HG02571 (cell line): Measurements from ENCODE around the gene FBXO38.

ENCODE experiments used
- ATAC-seq: cut with Tn5 transposase; IDR thresholded peaks from one replicate; pipeline ENCODE4 v1.9.1; 2021; ENCODE audit warnings: mild to moderate bottlenecking, moderate library complexity; ENCODE audit not compliant: unreplicated experiment

Gene FBXO38

DNA sequence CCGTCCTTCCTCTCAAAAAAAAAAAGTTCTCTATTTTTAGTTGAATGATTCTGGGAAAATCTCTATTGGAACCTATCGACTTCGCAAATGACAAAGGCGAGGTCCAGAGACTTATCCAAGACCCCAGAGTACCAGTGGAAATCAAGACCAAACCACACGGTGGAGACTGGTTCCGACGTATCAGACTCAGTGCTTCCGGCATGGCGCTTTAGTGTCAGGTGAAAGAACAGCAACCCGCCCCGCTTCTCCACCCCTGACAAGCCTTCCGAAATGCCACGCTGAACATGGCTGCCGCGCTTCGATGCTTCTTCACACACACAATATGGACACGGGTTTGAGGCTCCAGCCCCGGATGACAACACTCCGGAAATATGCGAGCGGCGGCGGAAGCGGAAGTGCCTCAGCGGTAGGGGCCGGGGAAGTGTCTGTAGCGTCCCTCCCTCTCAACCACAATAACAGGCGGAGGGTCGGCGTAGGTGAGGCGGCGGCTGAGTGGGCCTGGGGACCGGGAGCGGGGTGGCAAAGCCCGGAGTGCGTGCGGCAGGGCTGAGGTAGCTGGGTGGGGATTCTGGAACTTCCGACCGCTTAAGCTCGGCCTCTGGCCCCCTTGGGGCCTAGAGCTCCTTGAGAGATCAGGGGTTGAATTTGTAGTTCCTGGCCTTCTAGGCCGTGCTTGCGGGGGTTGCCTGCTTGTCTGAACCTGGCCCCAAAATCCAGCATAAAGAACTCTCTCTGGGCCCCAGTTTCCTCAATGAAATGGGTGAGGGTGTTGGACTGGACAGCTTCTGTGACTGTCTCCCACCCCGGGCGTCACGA lies at the start of gene FBXO38:
Gene FBXO38, plus strand, starts transcription at position 395 of the 816 bp plus-strand sequence. CDS start 10,819 bp downstream, outside the sequence.
- peak; percentile 99 for ATAC-seq

- no peak for ATAC-seq
Measured at GRCh38 chr5:148335259-148335658, 48.5 kb upstream of the FBXO38 start, which contains the start of gene SPINK9. TSS of gene SPINK9 (plus strand) at chr5:148335559. CDS start at chr5:148335614, 55 bp downstream.

DNA sequence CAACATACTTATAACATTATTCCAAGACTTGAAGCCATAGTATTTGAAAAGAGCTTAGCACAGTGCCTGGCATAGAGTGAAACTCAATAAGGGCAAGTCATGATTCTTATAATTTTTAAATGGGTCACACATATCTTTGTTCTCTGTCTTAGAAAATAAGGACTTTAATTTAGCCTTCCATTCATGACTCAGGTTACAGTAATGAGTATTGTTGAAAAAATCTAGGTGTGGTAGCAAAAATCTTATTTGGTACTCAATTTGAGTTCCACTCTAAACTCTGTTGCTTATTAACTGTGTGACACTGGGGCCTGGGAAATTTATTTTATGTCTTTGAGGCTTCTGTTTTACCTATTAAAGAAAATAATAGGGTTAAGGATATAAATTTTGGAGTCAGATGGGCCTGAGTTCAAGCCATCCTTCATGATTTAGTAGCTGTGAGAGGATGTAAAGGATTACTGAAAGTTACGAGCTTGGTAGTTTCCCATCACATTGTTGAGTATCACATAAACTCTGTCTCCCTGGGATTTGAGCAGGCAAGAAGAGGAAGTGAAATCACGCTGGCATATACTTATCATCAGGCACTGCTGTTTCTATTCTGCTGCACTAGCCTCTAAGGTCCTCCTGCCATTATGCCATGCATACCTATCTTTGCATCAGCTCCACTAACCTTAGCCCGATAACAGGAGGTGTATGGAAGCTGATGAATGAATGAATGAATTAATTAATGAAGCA lies 46.9 kb upstream of the FBXO38 start:
- ATAC-seq, result no peak

- no peak for ATAC-seq
Measured at GRCh38 chr5:148342371-148343045, 41.2 kb upstream of the FBXO38 start.

DNA sequence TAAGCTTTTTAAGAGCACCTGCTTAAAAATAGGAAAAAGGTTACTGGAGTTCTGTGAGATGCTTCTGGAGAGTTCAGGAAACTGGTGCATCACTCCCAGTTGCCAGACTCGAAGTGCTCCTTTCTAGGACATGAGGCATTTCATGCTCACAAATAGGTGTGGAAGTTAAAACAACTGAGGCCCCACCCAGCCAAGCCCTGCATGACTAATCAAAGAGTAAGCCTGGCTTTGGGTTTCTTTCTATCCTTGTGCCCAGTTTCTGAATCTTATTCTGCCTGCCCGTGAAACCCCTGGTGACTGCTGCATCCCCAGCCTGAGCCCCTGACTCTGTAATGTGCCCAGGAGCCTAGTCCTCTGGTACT lies 40.7 kb upstream of the FBXO38 start:
- ATAC-seq, result no peak

- ATAC-seq, result no peak
Measured at GRCh38 chr5:148343603-148344487, 39.9 kb upstream of the FBXO38 start.

DNA sequence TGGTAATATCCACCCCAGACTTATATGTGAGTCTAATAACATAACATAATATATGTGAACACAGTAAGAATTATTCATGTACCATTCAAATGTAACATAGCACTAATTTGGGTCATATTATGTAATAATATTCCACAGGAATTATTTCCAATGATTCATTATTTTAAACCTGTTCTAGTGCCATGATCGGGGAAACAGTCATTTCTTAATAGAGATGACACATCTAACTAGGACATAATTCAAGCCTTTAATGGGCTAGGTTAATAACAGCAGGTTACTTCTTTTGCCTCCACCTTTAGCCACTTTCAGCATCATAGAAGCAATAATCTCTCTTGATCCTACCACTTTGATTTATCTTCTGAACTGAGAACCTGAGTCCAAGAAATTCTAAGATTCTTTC lies 36.1 kb upstream of the FBXO38 start:
- no peak for ATAC-seq

DNA sequence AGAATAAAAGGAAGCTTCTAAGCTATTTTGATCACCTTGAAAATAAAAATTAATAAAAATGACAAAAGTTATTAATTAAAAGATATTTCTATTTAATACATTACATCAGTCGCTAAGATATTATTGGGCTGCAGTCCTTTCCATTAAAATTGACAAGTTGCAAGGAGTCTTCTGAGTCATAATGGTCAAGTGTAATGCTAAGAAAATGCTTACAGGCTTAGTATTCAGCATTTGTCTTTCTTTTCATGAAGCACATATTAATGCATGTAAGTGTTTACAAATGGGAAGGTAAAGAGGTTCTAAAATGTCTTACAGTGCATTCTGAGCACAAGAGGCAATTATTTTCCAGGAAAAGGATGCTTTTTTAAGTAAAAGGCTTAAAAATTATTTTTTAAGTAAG lies 31.1 kb upstream of the FBXO38 start:
- ATAC-seq, result no peak

GRCh38 chr5:148353634-148354033 lies 30.1 kb upstream of the FBXO38 start:
- ATAC-seq, result no peak

DNA sequence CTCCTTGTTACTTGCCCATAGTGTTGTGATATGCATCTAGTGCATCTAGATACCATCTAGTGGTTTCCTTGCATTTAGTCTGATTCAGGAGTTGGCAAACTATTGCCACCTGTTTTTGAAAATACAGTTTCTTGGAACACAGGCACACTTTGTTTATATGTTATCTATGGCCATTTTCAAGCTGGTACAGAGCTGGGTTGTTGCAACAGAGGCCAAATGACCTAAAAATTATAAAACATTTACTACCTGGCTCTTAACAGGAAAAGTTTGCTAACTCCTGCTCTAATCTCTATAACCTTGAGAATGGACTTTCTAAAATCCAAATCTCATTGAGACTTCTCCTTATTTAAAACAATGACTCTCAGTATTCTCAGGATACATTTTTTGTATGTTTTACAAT lies 19.4 kb upstream of the FBXO38 start:
- no peak for ATAC-seq

GRCh38 chr5:148368299-148368698 lies 15.5 kb upstream of the FBXO38 start:
- no peak for ATAC-seq

DNA sequence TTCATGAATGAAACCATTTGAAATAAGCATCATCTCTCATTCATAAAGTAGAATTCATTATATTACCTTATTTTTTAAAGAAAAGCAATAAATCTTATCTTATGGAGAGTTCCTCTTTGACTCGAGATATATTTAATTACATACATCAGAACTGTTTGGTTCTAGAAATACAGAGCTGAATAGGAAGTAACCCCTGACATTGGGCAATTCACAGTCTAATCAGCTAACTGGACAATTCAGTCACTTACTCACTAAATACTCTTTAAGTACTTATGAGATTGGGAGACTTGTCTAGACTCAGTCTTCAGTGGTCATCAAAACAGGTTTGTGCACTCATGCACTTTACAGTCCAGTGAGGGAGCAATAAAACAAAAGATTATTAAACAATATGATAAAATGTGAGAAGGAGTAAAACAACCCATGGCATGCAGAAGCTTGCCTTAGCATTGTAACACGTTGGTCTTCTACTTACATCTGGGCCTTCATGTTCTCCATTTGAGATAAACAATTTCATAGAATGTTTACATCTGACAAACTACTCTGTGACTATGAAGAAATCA lies 11.5 kb upstream of the FBXO38 start:
- ATAC-seq, result no peak

DNA sequence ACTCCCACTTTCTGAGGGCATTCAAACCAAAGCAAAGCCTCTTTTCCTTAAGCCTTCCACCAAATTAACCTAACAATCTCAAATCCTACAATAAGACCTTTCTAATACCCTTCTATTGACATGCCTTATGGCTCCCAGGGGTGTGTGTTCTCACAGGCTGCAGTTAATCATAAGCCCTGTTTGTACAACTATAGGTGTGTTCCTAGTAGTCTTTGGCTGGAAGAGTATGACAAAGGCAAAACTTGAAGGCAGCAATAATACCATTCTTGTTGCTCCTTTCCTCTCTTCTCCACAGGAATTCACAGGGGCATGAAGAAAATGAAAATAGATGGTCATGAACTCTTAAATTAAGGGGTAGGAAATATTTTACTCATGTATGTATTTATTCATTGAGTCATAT lies 10.9 kb upstream of the FBXO38 start:
- ATAC-seq, result no peak

DNA sequence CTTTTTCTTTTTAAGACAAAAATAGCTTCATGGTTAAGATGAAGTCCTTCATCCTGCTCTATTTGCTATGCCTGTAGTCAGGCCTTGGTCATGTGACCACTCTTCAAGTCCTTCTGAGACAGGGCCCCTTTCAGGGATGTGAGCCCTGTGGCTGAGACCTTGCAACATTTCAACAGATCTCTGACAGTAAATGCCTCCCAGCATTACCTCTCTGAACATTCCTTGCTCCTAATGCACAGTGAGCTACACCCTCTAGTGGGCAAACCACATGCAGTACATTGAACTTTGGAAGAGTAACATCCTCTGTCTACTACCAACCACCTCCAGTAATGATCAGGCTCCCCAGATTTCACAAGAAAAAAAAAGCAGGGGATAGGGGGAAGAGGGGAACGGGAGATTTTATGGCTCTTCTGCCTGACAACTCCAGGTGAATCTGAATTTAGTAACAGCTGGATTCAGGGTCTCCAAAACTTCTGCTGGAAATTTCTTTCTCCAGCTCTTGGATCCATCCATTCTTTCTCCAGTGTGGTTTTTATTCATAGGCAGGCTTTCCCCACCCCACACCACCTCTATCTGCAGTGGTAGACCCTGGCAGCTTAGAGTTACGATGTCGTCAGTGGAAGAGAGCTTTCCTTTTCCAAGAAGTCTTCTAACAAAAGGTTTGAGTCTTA lies 8.9 kb upstream of the FBXO38 start:
- ATAC-seq, result no peak

- no peak for ATAC-seq
Measured at GRCh38 chr5:148376198-148376597, 7.6 kb upstream of the FBXO38 start.

- ATAC-seq, result no peak
Measured at GRCh38 chr5:148378670-148379069, 5.1 kb upstream of the FBXO38 start.

DNA sequence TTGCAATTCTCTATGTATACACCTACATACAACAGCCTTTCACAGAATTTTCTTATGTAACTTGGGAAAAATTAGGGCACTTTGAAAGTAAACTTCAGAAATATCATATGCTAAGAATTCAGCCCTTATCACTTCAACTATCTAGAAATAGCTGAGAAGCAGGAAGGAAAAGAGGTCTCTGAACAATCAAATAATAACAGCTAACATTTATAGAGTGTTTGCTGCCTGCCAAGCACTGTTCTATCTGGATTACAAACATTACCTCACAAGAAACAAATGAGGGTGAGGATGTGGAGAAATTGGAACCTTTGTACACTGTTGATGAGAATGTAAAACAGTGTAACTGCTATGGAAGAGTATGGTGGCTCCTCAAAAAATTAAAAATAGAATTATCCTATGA lies 4.4 kb upstream of the FBXO38 start:
- no peak for ATAC-seq

GRCh38 chr5:148381906-148382305 lies 1.9 kb upstream of the FBXO38 start:
- ATAC-seq, result no peak

- ATAC-seq, result no peak
Measured at GRCh38 chr5:148382961-148383360, 797 bp upstream of the FBXO38 start.

DNA sequence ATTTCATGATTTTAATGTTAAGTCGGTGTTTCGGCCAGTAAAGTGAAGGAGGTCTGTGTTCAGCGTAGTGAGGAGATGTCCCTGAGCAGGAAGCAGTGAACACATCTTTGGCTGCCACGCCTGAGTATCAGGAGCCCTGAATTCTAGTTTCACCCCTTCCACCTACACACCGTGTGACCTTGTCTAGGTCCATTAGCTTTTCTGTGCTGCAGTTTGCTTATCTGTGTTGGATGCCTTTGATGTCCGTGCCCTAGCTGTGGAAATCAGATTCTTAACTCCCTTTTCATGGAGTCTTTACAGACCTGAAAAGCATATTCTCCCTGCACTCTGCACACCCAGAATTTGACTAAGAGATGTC lies 601 bp downstream of the FBXO38 start:
- peak; percentile 27 for ATAC-seq
